ENCODE results near the gene CAND1.

The CAND1 gene

DNA sequence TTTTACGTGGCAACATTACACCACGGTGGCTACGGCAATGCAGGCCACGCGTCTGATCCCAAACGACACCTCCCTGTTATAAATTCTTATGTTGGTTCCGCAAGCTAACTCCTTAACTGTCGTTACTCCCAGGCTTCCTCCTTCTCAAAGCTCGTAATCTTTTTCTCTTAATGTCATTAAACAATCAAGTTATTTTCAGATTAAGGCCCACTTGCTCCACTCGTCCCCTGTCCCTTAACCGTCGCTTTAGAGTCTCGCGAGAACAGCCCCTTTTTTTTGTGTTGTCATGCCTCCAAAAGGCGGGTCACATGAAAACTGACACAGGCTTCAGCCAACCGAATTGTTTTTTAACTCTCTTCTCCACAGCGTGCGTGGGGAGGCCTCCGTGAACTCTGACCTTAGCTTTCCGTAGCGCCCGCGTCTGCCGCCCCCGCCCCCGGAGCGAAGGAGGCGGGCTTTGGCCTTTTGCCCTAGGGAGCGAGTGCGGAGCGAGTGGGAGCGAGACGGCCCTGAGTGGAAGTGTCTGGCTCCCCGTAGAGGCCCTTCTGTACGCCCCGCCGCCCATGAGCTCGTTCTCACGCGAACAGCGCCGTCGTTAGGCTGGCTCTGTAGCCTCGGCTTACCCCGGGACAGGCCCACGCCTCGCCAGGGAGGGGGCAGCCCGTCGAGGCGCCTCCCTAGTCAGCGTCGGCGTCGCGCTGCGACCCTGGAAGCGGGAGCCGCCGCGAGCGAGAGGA is at the start of gene CAND1:
TSS of gene CAND1 (plus strand) at position 463 of the 737 bp plus-strand sequence. CDS start 360 bp downstream, outside the sequence.
- DNase-seq, result peak; percentile 100

DNA sequence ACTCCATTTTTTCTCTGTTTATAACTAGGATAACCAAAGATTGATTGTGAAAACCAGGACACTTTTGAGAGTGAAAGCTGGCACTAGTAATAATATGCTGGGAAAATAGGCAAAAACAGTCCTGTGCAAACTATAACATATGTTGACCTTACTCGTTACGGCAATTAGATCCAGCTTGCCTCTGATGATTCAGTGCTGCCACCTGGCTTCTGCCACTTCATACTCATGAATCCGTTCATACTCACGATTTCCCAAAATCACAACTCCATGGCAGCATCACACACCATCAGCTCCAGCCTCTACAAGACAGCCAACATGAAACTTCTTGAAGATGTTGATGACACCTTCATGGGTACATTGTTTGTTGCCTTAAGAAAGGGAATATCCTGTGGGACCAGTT is 49.1 kb upstream of the CAND1 start:
- peak; percentile 85 for DNase-seq

DNA sequence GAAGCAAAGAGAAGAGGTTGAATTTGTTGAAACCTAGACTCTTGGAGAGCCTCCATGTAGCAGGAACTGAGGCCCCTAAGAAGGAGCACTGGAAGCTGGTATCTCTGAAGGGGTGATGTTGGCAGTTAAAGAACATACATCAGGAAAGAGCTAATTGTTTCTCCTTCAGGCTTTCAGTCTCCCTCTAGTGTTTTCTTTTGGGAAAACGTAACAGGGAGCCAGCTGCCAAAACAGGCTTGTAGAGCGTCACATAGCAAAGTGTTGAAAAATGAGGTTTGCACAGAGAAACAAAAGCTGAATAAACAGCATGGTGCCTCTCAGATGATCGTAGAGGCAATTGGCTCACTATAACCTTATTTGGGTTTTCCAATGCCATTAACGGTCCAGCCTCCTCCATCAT is 46.9 kb upstream of the CAND1 start:
- peak; percentile 94 for DNase-seq

DNA sequence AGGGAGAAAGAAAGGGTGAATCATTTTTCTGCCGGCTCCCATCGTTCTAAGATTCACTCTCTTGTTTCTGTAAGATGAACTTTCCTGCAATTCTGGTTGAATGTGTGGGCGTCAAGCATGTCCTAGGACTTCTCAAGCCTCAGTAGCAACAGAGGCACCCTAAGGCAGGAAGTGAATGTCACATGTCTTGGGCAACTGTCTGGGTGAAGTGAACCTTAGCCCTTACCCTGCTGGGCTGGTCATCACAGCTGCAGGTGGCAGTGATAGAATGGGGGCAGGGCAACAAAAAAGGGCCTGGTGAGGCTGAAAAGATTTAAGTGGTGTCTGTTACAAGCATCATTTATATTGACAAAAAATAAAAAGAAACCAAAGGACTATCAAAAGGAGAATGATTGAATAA is 45.9 kb upstream of the CAND1 start:
- DNase-seq, result peak; percentile 79

DNA sequence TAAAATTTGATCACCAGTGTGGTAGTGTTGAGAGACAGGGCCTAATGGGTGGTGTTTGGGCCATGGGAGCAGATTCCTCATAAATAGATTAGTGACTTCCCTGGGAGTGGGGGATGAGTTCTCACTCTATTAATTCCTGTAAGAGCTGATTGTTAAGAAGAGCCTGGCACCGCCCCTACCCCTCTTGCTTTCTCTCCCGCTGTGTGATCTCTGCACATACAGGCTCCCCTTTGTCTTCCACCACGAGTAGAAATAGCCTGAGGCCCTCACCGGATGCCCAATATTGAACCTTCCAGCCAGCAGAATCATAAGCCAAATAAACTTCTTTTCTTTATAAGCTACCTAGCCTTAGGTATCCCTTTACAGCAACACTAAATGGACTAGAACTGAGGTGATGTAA is 31.9 kb upstream of the CAND1 start:
- no peak for DNase-seq

DNA sequence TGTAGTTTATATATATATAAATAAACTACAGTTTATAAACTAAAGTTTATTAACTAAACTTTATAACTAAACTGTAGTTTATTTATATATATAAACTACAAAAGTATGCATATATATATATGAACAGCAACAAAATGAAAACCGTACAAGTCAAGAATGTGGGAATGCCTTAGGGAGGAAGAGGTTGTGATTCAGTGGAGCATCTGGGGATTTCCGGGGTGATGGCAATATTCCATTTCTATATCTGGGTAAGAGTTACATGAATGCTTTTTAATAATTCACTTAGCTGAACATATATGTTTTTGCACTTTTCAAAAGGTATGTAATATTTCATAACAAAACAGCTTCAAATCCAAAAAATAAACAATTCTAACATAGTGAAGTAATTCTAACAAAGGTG is 30.1 kb upstream of the CAND1 start:
- no peak for DNase-seq

DNA sequence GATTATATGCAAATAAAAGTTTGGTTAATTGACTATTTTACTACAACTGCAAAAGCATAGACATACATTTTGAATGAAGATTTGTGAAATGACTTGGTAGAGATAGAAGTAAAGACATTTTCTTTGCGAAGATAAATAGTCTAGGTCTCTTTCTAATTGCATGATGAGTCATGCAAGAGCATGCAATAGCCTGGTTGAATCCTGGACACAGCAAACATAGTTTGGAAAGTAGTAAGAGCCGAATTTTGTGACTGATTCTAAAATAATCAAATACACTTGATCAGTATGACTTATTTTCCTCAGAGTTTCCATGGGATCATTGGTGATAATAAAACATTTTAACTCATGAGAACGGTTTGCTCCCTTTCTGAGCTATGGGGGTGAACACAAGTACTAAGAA is 27.7 kb upstream of the CAND1 start:
- peak; percentile 16 for DNase-seq

DNA sequence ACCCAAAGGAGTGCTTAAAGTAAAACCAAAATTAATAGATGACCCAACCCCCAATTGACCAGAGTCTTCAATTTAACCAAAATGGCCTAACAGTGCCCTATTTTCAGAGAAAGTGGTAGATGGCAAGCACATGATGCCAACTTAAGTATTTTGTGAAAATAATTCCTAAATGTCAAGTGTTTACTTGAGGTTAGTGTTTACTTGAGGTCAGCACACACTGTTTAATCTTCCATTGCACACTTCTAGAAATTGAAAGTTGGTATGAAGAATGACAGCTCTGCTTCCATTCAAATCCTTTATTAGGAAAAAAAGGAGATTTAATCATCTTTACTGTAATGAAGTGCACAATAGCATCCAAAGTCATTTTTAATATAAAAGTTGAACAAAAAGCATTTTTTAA is 25.9 kb upstream of the CAND1 start:
- no peak for DNase-seq

DNA sequence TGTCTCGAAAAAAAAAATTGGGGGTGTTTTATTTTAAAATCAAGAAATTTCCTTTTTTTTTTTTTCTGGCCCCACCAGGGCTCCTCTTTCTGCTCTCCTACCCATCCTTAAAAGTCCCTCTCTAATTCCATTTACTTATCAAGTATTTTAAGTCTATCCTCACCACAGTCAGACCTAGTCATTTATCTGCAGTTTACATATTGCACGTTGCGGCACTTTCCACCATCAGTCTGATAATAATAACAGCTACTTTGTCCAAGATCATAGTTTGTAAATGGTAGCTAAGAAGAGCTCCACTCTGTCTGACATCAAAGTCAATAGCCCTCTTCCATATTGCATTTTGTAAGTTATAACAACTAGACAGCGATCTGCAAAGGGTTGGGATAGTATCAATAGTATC is 23.6 kb upstream of the CAND1 start:
- DNase-seq, result no peak

DNA sequence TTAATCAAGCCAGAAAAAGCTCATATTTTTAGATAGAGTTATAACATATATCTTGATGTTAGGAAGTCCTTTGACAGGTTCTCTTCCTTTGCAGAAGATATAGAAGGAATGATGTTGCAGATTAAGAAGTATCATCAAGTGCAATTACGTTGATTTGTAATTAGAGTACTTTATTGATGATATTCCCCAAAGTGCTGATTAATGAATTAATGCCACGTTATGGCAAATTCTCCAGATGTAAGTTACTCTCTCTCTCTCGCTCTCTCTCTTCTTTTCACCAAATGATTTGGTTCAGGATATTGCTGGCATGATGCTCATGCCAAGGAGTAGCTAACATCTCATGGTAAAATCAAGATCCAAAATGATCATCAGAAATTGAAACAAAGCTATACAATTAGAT is 18.1 kb upstream of the CAND1 start:
- DNase-seq, result no peak

DNA sequence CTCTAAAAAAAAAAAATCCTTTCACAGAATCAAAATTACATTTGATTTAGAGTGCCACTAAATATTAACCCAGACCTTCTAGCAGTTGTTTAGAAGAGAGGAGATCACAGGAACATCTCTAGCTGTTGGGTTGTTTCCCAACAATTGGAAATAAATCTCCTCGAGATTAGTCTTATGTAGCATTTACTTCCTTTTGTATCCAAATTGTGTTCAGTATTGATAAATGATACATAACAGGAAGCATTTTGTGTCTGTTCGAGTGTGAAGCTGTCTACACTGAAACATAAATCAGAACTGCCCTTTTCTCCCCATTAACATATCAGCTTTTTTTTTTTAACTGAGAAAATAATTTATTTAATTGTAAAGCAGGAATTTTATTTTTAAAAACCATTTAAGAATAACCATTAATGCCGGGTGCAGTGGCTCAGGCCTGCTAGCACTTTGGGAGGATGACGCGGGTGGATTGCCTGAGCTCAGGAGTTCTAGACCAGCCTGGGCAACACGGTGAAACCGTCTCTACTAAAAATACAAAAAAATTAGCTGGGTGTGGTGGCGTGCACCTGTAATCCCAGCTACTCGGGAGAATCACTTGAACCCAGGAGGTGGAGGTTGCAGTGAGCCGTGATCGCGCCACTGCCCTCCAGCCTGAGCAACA is 14.7 kb upstream of the CAND1 start:
- DNase-seq, result no peak

DNA sequence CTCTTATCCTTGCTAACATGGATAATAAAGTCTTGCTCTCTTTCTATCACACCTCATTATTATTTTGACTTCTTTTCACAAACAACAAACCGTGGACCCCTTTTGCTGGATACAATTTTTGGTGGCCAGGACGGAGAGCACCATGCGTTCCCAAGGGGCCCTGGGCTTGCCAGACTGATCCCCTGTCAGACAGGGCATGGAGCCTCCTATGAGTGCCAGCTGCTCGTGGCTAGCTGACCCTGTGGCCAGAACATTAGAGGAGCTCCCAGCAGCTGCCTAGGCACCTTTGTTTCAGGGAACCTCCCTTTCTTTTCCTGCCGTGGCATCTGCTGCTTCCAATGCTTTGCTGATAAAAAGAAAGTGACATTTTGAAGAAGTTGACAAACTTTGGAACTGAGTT is 12.5 kb upstream of the CAND1 start:
- DNase-seq, result no peak

DNA sequence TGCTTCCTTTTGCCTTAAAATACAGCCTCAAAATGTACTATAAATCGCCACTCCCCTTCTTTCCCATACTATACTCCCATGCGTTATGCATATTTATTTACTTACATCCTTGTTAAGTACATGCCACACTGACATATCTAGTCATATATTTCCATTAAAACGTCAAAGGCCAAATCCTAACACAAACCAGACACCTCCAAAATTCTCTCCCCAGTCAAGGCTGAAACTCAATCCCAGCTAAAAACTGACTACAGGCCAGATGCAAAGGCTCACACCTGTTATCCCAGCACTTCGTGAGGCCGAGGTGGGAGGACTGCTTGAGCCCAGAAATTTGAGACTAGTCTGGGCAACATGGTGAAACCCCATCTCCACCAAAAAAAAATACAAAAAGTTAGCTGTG is 5.7 kb upstream of the CAND1 start:
- no peak for DNase-seq

DNA sequence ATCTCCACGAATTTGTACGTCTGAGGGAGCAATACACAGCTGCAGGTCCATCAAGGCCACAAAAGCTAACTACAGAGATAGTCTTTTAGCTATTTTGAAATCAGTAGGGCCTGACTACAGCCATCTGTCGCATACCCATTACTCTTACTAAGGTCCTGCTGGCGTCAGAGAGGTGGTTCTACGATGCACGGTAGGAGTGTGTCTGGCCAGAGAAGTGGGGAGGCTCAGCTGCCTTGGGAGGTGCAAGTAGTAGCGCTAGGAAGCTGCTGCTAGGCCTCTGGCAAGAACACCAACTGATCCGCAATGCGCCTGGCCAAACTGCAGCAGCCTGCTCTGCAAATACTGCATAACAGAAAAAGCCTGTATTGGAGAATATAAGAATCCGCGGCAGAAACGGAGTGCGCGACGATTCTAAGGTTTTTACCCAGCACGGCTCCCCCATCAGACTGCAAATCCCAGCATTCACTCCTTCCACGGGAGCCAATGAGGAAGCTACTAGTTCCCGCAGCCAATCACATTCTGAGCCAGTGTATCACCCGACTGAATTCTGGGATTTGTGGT is 743 bp upstream of the CAND1 start:
- DNase-seq, result peak; percentile 99

DNA sequence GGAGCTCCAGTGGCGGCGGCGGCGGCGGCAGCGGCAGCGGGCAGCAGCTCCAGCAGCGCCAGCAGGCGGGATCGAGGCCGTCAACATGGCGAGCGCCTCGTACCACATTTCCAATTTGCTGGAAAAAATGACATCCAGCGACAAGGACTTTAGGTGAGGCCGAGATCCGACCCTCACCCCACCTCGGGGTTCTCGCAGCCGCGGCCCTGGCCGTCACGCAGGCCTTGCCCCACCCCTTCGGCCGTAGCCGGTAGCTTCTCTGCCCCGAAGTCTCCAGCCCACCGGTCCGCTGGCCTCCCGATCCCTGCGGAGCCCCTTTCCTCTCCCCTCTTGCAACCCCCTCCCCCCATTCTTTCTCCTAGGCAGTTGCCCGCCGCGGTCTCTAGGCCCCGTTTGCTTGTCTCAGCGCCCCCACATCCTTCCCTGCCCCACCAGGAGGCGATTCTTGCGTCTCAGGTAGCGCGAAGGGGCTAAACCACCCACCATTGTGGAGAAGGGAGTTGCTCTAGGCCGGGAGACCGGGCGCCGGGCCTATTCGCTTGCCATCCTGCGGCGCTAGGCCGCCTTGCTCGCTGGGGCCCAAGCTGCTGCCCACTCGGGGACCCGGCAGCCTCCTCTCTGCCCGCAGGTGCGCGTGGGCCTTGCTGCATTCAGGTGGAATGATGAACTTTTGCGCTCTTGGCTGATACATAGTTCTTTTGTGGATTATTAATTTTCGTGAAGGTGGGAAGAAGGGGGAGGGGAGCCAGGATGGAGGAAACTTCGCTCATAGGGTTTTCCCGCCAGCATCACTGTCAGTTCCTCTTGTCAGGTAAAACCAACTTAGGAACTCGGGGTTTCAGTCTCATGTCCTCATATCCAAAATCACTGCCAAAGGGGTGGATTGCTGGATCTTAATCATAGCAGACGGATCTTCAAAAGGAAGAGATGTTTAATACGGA is 745 bp downstream of the CAND1 start:
- peak; percentile 80 for DNase-seq

DNA sequence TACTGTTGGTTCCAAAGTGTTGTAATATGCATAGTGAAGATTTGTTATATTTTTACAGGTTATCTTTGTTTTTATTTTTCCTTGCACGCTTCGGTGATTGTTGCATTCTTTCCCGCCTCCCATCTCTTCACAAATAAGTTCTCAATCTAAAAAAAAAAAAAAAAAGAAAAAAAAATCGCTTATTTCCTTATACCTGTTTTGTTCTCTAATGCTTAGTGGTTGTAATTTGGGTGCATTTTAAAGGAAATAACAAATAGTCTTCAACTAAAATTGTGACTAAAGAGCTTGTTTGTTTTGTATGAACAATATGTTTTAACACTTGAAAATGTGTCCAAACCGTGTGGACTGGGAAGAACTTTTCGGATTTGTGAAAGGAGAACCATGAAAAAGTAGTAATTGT is 1.5 kb downstream of the CAND1 start:
- no peak for DNase-seq

DNA sequence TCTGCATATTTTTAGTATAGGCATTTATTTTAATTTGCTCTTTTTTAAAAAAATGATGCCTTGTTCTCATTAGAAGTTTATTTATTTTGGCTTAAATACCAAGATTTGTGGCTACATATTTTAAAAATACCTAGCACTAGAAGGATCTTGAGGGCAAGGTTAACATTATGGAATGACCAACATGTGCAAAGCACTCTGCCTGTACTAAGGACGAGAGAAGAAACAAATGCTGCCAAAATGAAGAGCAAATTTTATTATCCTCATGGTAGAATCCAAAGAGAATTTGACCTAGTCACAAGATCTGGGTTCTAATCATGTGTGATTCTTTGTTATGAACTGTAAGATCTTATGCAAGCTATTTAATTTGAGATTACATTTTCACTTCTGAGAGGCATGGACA is 2.8 kb downstream of the CAND1 start:
- no peak for DNase-seq

DNA sequence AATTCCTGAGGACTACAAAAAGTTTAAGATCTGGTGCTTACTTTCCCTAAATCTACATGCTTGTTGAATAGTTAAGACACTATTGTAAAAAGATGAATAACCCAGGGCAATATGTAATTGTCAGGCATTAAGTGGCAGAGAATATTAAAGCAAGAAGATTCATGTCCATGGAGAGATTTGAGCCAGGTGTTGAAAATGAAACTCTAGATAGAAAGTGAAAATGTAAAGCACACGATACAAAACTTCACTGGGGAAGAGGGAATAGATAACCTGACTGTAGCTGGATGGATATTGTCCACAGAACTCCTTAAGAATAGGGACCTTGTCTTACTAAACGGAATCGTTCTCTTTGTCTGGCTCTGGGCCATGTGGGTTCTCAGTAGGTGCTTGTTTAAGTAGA is 5.0 kb downstream of the CAND1 start:
- no peak for DNase-seq

DNA sequence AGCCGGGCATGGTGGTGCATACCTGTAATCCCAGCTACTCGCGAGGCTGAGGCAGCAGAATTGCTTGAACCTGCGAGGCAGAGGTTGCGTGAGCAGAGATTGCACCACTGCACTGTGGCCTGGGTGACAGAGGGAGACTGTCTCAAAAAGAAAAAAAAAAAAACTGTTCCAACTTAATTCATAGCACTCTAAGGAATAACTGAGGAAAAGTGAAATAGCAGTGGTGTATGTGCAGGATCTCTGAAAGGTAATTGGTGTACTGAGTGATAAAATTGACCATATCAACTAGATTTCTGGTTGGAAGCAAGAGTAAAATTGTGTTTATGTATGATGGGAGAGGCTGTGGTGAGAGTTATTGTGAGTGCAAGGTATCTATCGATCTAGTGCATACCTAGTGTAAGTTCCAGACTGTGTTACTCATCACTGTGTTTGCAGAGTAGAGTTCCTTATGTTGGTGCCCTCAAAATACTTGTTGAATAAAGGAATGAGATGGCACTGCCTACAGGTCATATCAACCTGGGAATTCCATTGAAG is 6.3 kb downstream of the CAND1 start:
- no peak for DNase-seq

DNA sequence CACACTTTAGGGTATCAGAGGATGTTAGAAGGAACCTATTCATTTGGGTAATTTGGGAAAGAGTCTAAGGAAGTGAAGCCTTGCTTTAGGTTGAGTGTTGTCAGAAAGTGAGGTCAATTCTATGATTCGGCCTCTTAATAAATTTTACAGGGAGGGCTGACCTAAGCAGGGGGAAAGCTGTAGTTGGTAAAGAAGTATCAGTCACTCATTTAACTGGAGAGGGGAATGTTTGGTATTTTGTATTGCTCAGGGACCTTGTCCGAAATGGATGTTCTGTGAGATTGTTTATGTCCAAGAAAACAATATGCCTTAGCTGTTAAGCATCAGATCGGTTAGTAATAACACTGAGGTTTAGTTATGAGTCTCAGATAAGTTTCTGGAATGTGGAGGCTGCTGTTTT is 7.3 kb downstream of the CAND1 start:
- no peak for DNase-seq

DNA sequence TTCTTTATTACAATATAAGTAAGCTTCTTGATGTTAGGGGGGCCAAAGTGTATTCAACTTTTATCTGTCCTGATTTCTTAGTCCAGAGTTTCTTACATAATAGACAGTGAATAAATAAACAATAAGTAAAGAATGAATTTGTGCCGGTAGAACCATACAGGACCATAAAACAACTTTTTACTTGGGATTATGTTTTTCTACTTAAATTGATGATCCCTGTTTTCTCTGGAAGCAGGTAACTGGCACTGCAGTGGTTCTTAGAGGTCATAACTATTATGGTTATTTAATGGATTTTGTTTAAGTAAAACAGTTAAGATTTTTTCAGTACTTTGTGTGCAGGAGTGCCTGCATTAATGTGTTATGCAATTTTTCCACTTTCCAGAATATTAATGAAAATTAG is 10.5 kb downstream of the CAND1 start:
- no peak for DNase-seq

DNA sequence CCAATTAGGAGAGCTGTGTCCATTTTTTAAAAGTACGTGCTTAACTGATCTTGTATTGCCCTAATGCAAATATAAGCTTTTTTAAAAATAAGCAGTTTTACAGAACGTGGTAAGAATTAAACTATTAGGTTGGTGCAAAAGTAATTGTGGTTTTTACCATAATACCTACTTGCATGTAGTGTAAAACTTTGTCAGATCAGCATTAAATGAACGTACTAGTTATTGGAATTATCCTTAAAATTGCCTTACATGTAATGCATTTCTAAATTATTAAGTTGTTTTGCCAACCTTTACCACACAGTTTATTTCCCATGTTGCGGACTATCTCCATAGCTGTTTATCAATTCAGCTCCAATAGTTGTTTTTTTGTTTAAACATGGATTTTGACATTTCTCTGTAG is 10.9 kb downstream of the CAND1 start:
- DNase-seq, result no peak

DNA sequence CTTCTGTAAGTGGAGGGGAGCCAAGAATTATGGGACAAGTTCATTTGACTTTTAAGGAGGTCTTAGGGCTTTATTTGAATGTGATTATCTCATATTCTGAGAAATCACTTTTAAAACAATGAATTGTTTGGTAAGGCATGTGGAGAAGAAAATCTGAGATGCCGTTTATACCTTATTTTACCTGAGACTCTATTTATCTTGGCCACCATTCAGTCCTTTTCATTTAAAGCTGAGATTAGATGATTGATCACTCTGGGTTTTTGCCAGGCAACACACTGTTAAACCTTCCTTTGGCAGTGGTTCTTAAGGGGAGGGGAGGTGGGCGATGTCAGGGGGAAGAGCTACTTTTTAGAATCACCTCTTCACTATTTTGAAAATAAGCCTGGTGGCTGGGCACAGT is 11.4 kb downstream of the CAND1 start:
- DNase-seq, result no peak
